Hepatocyte (in vitro differentiated cells): Measurements from ENCODE around the gene BTN2A1.
"Not testable (repeated sequence)": the region's sequence is repeated elsewhere in the genome, so short reads cannot be mapped to it uniquely, and the experiment has no call there.

Experiments
- CTCF ChIP-seq: fragments of 200-600 bp; sonication (generic); IDR thresholded peaks from 2 replicates; pipeline ENCODE4 v1.5.1; 2016; ENCODE audit warnings: antibody characterized with exemption, mild to moderate bottlenecking; ENCODE audit not compliant: poor library complexity
- EZH2 ChIP-seq: fragments of 200-600 bp; sonication (generic); IDR thresholded peaks from 2 replicates; pipeline ENCODE4 v1.6.1; 2016; ENCODE audit warnings: antibody characterized with exemption, mild to moderate bottlenecking, borderline replicate concordance

DNA sequence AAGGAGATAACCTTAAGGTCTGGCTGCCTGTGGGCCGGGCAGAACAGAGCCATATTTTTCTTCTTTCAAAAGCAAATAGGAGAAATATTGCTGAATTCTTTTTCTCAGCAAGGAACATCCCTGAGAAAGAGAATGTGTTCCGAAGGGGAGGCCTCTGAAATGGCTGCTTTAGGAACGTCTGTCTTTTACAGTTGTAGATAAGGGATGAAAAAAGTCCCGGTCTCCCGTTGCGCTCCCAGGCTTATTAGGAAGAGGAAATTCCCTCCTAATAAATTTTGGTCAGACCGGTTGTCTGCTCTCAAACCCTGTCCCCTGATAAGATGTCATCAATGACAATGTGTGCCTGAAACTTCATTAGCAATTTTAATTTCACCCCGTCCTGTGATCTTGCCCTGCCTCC, 24.1 kb upstream of the BTN2A1 start:
- not testable (repeated sequence) for TF ChIP-seq CTCF, EZH2
